Loucy (cell line): ENCODE results near the gene TMBIM1.

Experiments used
- H2AFZ ChIP-seq: fragments of 200-600 bp; sonication (generic); 2 replicates; pipeline ENCODE4 v1.6.0; 2016; ENCODE audit warnings: antibody characterized with exemption, mild to moderate bottlenecking, low read length, moderate library complexity
- H3F3A ChIP-seq: fragments of 200-600 bp; 2 replicates; pipeline ENCODE4 v1.6.0; 2016; ENCODE audit warnings: antibody characterized with exemption, low read depth, mild to moderate bottlenecking
- H3K27me3 ChIP-seq: fragments of 200-600 bp; sonication (generic); 2 replicates; pipeline ENCODE4 v1.6.1; 2014; ENCODE audit warnings: low read length, mild to moderate bottlenecking; ENCODE audit not compliant: insufficient read depth, poor library complexity, severe bottlenecking
- H3K36me3 ChIP-seq: fragments of 200-600 bp; sonication (generic); 2 replicates; pipeline ENCODE4 v1.6.1; 2016; ENCODE audit warnings: low read length; ENCODE audit not compliant: insufficient read depth
- H3K4me1 ChIP-seq: fragments of 200-600 bp; sonication (generic); 2 replicates; pipeline ENCODE4 v1.5.1; 2014; ENCODE audit warnings: low read length, mild to moderate bottlenecking; ENCODE audit not compliant: insufficient read depth, poor library complexity, severe bottlenecking
- H3K4me2 ChIP-seq: fragments of 200-600 bp; sonication (generic); 2 replicates; pipeline ENCODE4 v1.6.0; 2014; ENCODE audit warnings: antibody characterized with exemption, low read length, low read depth, mild to moderate bottlenecking; ENCODE audit not compliant: poor library complexity, severe bottlenecking
- H3K4me3 ChIP-seq: fragments of 200-600 bp; sonication (generic); 2 replicates; pipeline ENCODE4 v1.5.1; 2014; ENCODE audit warnings: low read length, mild to moderate bottlenecking, mixed read lengths; ENCODE audit not compliant: poor library complexity, severe bottlenecking
- H3K79me2 ChIP-seq: fragments of 200-600 bp; sonication (generic); 2 replicates; pipeline ENCODE4 v1.6.1; 2014; ENCODE audit warnings: low read length; ENCODE audit not compliant: insufficient read depth
- H3K9ac ChIP-seq: fragments of 200-600 bp; sonication (generic); 2 replicates; pipeline ENCODE4 v1.6.0; 2014; ENCODE audit warnings: mild to moderate bottlenecking, low read depth, low read length, moderate library complexity; ENCODE audit not compliant: poor library complexity, severe bottlenecking
- H3K9me2 ChIP-seq: fragments of 200-600 bp; sonication (generic); replicated peaks from 2 replicates; pipeline ENCODE4 v1.6.1; 2016; ENCODE audit warnings: low read depth, low read length, mixed read lengths
- H3K9me3 ChIP-seq: fragments of 200-600 bp; sonication (generic); 2 replicates; pipeline ENCODE4 v1.6.1; 2014; ENCODE audit warnings: mild to moderate bottlenecking, antibody characterized with exemption, low read length, low read depth; ENCODE audit not compliant: insufficient read depth
- H4K20me1 ChIP-seq: fragments of 200-600 bp; sonication (generic); 2 replicates; pipeline ENCODE4 v1.6.0; 2014; ENCODE audit warnings: antibody characterized with exemption, low read length, mild to moderate bottlenecking; ENCODE audit not compliant: insufficient read depth, poor library complexity, severe bottlenecking
- CTCF ChIP-seq: fragments of 200-600 bp; sonication (generic); conservative IDR thresholded peaks from 2 replicates; pipeline ENCODE4 v1.5.1; 2014; ENCODE audit warnings: mild to moderate bottlenecking, antibody characterized with exemption, low read length
- EZH2phosphoT487 ChIP-seq: fragments of 200-600 bp; IDR thresholded peaks from 2 replicates; pipeline ENCODE4 v1.6.1; 2018; ENCODE audit warnings: antibody characterized with exemption, mild to moderate bottlenecking, moderate library complexity, borderline replicate concordance

TMBIM1 gene

GRCh38 chr2:218334531-218334930 is 42.2 kb upstream of the TMBIM1 start:
- TF ChIP-seq CTCF (no peak), EZH2phosphoT487 (no peak)
- no peaks in the 10 kb centered on the region for H3K4me1 ChIP-seq
- no peaks in the 10 kb centered on the region for H3F3A ChIP-seq
- H3K27me3 ChIP-seq, result no peaks in the 10 kb centered on the region
- H3K4me3 ChIP-seq, result no peak overlapping the region
- no peak overlapping the region for H3K9ac ChIP-seq
- no peaks in the 10 kb centered on the region for H3K36me3 ChIP-seq
- H3K9me2 ChIP-seq, result no peaks in the 10 kb centered on the region
- no peak overlapping the region for H2AFZ ChIP-seq
- no peak overlapping the region for H3K4me2 ChIP-seq
- no peaks in the 10 kb centered on the region for H4K20me1 ChIP-seq
- H3K79me2 ChIP-seq, result no peaks in the 10 kb centered on the region
- H3K9me3 ChIP-seq, result no peaks in the 10 kb centered on the region

GRCh38 chr2:218332920-218333645 is 40.8 kb upstream of the TMBIM1 start:
- no peaks in the 10 kb centered on the region for H3K36me3 ChIP-seq
- H3K27me3 ChIP-seq, result no peaks in the 10 kb centered on the region
- no peaks in the 10 kb centered on the region for H3K9me2 ChIP-seq
- no peaks in the 10 kb centered on the region for H3K79me2 ChIP-seq
- H2AFZ ChIP-seq, result no peak overlapping the region
- no peaks in the 10 kb centered on the region for H3K4me1 ChIP-seq
- H3K9ac ChIP-seq, result no peak overlapping the region
- no peak overlapping the region for H3K4me2 ChIP-seq
- H3K9me3 ChIP-seq, result no peaks in the 10 kb centered on the region
- H3F3A ChIP-seq, result no peaks in the 10 kb centered on the region
- no peak overlapping the region for H3K4me3 ChIP-seq
- TF ChIP-seq CTCF (no peak), EZH2phosphoT487 (no peak)
- no peaks in the 10 kb centered on the region for H4K20me1 ChIP-seq

- Histone ChIP-seq H2AFZ (no peak overlapping the region), H3K9me3 (no peaks in the 10 kb centered on the region), H3K9ac (no peak overlapping the region), H3F3A (no peaks in the 10 kb centered on the region), H4K20me1 (no peaks in the 10 kb centered on the region), H3K36me3 (no peaks in the 10 kb centered on the region), H3K4me3 (no peak overlapping the region), H3K4me1 (no peaks in the 10 kb centered on the region), H3K4me2 (no peak overlapping the region), H3K27me3 (no peaks in the 10 kb centered on the region), H3K9me2 (no peaks in the 10 kb centered on the region), H3K79me2 (no peaks in the 10 kb centered on the region)
- TF ChIP-seq EZH2phosphoT487 (no peak), CTCF (no peak)
These were observed 40.0 kb upstream of the TMBIM1 start for GRCh38 chr2:218332288-218332687.
